Hematopoietic multipotent progenitor cell treated with erythropoietin and hydrocortisone succinate and interleukin-3 and kit ligand, for 8 days (in vitro differentiated cells): ENCODE measurements around the gene TNS1.

Source experiments
- DNase-seq: peaks from one replicate; pipeline ENCODE4 v3.0.0-alpha.2; 2015

TNS1 gene

GRCh38 chr2:217752714-217753459 is 249.9 kb downstream of the TNS1 start:
- DNase-seq, result no peak

- no peak for DNase-seq
Observed at GRCh38 chr2:217751952-217752351, 250.8 kb downstream of the TNS1 start.

- no peak for DNase-seq
Observed at GRCh38 chr2:217751192-217751591, 251.6 kb downstream of the TNS1 start.
